GM19023 (cell line): Measurements from ENCODE around the gene MICAL3.
"Not testable (repeated sequence)": the region's sequence is repeated elsewhere in the genome, so short reads cannot be mapped to it uniquely, and the experiment has no call there.

ENCODE experiments used
- ATAC-seq: cut with Tn5 transposase; IDR thresholded peaks from one replicate; pipeline ENCODE4 v1.9.1; 2021; ENCODE audit warnings: mild to moderate bottlenecking, moderate library complexity; ENCODE audit not compliant: unreplicated experiment

MICAL3 gene

DNA sequence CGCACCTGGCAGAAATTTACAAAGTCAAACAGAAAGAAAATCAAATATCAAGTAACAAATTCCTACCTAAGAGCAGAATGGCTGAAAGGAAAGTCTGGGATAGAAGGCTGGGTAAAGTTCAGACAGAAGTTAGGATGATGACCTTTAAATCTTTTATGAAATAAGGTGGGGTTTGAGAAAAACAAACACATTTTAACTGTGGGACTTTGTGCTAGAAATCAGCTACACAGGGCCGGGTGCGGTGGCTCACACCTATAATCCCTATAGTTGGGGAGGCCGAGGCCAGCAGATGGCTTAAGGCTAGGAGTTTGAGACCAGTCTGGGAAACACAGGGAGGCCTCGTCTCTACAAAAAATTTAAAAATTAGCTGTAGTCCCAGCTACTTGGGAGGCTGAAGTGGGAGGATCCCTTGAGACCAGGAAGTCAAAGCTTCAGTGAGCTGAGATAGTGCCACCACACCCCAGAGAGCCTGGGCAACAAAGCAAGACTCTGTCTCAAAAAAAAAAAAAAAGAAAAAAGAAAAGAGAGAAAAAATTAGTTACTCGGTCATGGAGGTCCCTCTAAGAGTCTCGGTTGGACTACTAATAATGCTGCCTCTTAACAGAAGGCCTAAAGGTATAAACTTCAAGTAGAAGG is 130.3 kb downstream of the MICAL3 start:
- no peak for ATAC-seq

DNA sequence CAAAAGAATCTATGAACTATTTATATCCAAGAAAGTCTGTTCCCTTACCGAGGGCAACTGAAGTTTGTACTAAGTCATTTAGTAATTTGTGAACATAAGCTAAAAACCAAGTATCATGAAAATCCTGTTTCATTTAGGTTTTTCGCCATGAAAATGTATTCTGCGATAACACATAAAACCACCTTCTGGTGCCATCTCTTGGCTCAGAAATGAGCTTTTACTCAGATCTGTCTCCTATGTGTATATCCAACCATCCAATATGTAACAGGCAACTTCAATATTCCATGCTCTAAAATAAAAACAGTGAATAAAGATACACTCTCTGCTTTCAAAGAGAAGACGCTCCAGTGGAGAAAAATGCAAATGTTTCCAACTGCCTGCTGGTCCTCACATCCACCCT is 132.0 kb downstream of the MICAL3 start:
- ATAC-seq: no peak

DNA sequence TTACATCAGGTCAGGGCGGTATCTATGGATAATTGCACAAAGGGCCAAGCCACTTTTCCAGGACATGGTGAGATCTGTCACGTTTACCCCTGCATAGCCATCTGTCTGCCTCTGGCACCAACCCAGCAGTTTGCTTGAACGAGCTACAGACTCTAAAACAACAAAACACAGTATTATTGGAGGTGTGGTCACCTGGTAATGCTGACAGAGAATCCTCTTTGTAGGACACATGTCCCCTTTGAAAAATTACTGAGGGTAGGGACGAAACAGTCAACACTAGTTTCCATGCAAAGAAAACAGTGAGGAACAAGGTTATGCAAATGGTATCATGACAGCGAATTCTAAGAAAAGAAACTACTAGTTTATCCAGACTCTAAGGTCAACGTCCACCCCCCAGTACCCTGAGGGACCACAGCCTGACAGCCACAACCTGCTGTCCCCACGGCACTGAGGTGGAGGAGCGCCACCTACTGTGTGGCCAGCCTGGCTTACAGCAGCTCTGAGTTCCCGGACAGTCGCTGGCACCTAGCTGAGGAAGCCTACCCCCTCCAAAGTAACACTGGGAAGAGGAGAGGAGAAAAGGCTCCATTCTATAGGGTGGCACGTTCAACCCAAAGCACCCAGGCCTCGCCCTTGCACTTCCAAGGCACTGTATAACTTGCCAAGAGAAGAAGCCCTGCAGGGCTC is 132.7 kb downstream of the MICAL3 start:
- no peak for ATAC-seq

DNA sequence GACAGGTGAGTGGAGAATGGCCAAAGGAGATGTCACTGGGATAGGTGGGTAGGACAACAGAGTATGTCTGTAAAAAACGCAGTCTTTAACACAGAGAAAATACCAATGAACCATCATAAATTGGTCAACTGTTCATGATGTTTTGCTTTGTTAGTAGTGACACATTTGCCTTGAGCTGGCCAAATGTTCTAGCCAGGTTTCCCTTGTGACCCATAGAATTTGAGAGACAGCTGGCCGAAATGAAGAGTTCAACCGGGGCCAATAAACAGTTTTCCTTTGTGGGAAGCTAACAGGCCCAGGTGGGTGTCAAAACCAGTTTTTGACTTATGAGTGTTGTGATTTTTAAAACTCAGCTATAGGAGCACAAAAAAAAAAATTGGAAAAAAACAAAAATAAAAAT is 133.5 kb downstream of the MICAL3 start:
- ATAC-seq: no peak

DNA sequence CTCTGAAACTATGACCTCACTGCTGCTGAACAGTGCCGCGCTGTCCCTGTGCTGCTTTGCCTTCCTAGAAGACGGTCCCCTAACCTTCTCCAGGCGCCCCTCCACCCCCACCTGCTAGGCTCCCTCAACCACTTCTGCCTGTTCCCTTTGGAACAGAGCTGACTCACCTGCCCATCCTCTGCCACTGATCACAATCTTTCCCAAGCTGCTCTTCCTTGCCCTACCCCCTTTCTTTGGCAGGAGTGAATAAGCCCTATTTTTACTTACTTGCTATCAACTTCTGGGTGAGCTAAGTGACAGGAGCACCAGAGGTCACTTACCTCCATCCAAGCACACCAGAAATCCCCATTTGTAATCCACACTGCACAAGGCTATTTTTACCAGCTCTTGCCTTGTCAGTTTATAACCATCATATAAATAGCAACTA is 134.1 kb downstream of the MICAL3 start:
- ATAC-seq: no peak

DNA sequence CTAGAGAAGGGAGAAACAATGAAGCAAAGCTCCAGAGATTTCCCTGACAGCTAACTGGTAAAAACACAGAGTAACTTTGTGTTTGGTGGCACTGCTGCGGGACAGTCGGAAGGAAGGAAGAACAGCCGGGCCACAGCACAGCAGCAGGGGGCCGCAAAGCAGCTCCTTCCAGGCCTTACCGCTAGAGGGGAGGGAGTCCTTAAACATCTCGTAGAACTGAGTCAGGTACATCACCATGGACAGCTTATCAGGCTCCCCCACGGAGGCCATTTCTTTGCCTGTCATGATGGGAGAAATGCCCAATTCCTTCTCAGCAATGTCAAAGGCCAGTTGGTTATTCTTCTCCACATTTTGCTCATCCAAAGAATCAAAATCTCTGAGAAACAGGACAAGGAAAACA is 135.5 kb downstream of the MICAL3 start:
- ATAC-seq: no peak

DNA sequence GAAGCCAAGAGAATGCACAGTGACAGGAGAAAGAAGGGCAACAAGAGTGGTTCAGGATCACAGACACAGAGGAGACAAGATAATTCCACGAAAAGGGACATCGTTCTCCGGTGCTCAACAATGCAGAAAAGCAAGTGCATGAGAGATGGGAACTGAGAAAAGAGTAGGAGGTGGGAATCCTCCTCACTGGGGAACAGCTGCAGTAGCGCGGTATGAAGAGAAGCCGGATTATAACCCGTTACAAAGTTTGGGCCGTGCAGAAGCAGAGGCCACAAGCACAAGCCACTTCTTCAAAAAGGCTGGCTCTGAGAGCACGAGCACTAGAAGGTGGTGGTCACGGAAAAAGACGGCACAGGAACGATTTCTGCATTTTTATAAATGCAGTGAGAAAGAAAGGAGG is 135.9 kb downstream of the MICAL3 start:
- no peak for ATAC-seq

DNA sequence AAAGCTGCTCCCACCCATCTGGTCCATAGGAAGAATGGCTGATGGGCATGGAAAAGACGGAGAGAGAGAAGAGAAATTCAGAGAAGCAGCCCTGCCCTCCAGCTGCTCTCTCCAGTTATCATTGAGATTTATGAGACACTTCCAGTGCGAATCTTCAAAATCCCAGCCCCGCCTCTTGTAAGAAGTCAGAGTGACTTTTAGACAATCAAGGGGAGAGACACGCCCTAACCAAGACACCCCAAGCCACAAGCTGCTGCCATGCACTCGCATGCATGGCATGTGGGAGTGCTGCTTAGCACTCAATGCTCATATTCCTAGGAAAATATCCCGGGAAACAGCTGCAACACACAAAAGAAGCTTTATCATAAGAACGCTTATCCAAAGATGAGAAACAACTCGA is 139.5 kb downstream of the MICAL3 start:
- ATAC-seq: no peak

DNA sequence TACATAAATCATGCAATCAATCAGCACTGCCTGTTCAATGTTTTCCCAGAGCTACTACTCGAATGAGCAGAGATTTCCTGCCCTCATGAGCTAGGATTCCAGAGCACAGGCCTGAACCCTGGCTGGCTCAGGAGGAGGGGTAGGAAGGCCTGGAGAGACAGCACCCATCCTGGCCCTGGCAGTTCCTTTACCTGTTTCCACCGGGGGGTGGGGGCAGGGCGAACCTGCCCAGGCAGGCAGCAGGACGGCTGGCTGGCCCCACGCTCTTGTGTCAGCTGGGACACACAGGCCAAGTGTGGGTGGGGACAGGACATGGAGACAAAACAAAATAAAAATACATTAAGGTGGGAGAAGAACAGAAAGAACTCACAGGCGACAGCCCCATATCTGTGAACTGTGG is 140.3 kb downstream of the MICAL3 start:
- no peak for ATAC-seq

DNA sequence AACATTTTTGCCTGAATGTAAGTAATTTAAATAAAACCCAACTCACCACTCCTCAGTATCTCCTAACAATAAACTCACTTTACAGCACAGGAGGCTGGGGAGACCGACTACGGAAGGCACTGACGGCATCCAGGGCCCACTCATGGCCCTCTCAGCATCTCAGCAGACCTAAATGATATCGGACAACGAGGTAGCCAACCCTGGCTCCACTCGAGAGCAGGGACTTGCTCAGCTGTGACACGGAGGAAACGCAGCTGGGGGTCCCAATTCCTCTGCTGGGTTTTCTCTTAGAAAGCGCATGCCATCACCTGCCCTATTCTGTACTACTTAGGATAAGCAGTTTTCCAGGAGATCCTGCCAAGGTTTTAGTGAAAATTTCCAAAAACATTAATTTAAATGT is 141.0 kb downstream of the MICAL3 start:
- ATAC-seq: no peak

DNA sequence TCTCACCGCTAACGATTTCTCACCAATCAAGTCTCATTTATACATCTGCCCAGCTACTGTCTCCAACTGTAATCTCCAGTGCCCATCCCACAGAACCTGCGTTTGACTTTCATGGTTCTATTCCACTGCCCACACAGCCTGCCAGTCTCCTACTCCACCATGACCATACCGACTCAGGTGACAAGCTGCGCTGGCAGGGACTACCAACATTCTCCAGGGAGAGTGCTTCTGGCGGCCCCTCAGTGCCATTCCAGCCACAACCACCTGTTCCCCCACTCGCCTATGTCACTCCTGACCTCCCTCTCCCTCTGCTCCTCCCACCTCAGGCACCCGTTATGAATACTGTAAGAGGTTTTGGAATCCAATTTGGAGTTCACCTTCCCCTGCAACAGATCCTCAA is 141.6 kb downstream of the MICAL3 start:
- ATAC-seq: no peak

DNA sequence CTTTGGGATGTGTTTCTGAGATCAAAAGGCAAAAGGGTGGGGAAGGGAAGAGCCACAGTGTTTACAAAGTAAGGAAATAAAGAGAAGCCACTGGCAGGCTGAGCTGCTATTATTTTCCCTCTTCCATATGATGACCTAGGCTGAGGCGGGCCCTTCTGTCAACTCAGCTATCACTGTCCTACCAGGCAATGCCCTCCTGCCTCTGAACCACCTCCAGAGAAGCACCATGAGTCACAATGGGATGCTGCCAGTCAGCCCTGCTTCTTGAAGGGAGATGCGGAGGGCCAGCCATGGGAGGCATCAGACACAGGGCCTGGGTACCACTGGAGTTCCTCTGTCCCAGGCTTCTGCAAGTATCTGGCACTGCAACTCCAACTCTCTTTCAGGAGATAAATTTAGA is 142.2 kb downstream of the MICAL3 start:
- no peak for ATAC-seq

DNA sequence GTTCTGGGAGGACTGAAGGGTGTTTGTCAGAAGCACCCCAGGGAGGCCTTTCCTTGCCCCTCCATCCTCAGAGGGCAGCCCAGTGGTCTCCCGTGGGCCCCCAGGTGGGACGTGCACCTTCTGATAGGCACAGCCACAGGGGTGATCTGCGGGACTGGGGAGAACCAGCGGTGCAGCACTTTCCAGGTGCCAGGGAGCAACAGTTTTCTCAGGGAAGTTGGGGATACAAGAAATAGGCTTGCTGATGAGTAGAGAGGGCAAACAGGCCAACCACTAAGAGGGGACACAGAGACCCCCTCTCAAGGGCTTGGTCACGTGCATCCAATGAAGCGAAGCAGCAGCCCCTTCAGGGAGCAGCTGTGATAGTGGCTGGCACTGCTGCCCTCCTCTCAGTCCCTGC is 143.0 kb downstream of the MICAL3 start:
- ATAC-seq: no peak

DNA sequence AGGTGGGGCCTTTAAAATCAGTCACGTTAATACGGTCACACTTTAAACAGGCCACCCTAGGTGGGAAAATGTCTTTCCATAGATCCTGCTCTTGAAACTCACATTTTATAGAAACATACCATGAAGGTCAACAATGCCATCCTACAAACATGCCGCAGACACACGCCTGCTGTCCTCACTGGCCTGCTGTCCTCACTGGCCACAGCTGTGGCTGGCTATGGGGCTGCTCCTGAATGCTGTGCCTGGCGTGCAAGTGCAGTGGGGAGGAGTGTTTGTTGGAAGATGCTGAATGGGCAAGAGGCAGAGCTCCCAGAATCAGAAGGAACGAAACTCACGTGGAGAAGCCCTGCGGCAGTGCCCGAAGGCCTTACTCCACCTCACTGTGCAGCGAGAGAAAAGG is 143.9 kb downstream of the MICAL3 start:
- no peak for ATAC-seq

DNA sequence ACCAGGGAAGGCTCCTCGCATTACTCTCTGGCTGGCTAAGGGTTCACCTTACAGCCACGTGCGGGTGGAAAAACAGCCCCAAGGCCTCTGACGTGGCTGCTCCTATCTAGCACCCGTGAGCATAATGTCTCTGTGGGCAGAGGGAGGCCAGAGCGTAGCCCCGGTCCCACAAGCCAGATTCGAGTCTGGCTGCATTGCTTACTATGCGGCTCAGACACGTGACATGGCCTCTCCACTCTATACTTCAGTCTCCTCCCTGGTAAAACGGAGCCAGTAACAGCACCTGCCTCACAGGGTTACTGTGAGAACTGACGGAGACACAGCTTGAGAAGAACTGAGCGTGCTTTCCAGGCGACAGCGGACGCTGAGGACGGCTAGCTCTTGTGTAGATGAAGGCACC is 144.3 kb downstream of the MICAL3 start:
- no peak for ATAC-seq

DNA sequence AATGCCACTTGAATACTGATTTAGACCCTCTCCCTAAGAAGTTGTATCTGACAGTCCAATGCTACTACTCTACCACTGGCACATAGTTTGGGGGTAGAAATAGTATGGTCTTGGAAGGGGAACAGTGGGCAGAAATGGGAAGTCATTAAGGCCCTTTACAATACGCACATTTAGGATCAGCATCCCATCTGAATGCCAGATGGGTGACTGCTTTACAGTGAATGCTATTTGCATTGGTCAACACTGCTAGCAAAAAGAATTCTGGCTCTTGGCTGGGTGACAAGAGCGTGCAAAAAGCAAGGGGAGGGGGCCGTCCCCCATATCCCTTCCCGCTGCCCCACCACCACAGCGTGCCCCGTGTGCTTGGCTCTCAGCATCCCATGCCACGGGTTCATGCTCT is 145.4 kb downstream of the MICAL3 start:
- no peak for ATAC-seq

DNA sequence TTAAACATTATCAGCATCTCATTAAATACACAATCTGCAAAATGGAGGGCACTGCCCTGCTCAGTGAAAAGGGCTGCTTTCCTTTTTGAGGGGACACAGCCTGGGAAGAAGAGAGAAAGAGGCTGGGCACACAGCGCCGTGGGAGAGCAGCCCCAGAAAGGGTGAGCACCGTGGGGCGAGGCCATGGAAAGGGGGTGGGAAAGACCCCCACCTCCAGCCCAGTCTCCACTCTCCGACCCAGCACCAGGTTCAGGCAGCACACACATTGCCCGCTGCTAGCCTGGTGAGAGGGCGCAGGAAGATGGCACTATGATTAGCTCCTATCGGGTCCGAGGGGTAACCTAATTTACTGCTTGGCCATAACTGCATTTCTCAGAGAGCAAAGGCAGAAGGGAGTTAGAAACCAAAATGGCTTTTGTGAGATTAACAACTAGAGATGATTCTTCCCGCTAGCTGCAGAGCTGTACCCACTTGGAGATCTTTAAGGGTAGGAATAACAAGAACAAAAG is 146.1 kb downstream of the MICAL3 start:
- ATAC-seq: no peak

DNA sequence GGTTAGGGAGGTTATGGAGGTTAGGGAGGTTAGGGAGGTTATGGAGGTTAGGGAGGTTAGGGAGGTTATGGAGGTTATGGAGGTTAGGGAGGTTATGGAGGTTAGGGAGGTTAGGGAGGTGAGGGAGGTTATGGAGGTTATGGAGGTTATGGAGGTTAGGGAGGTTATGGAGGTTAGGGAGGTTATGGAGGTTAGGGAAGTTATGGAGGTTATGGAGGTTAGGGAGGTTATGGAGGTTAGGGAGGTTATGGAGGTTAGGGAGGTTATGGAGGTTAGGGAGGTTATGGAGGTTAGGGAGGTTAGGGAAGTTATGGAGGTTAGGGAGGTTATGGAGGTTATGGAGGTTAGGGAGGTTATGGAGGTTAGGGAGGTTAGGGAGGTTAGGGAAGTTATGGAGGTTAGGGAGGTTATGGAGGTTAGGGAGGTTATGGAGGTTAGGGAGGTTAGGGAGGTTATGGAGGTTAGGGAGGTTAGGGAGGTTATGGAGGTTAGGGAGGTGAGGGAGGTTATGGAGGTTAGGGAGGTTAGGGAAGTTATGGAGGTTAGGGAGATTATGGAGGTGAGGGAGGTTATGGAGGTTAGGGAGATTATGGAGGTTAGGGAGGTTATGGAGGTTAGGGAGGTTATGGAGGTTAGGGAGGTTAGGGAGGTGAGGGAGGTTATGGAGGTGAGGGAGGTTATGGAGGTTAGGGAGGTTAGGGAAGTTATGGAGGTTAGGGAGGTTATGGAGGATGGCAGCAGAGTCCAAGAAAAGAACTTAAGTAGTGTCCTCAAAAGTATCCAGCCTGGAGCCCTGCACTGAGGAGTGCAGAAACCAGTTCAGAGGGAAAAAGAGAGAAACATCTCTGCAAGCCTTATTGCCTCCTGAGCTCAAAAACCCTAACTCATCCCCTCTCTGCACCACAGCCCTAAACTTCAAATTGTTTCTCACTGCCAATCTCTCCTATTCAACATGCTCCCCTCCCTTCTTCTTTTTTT is 147.2 kb downstream of the MICAL3 start:
- not testable (repeated sequence) for ATAC-seq

DNA sequence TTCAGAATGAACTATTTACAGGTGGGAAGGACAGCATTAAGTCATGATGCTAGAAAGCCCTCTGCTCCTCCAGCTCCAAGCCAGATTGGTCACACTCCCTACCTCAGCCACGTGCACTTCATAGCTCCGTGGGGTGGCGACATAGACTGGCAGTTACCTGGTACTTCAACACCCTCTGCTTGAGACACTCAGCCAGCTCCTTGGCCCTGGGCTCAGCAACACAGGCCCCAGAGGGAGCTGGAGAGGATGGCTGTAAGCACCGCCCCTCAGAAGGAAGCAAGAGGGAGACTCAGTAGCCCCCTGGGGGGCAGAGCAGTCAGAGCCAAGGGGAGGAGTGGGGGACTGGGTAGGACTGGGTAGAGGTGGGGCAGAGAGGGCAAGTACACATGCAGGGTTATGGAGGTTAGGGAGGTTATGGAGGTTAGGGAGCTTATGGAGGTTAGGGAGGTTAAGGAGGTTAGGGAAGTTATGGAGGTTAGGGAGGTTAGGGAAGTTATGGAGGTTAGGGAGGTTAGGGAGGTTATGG is 148.0 kb downstream of the MICAL3 start:
- ATAC-seq: no peak

DNA sequence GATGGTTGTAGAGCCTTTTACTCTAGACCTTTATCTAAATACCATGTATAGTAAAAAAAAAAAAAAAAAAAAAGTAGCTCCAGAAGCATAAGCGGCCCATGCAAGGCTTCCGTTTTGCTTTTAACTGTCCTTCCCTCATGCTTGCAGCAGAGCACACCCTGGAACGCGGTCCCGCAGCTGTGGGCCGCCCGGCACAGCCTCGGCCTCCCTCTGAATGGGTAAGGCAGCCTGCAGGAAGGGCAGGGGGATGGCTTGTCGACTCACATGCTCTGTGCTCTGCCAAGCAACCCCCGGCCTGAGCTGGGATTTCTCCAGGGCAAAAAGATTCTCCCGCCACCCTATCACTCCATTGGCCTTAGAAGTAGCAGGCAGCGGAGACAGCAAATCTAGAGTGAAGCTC is 148.7 kb downstream of the MICAL3 start:
- no peak for ATAC-seq

DNA sequence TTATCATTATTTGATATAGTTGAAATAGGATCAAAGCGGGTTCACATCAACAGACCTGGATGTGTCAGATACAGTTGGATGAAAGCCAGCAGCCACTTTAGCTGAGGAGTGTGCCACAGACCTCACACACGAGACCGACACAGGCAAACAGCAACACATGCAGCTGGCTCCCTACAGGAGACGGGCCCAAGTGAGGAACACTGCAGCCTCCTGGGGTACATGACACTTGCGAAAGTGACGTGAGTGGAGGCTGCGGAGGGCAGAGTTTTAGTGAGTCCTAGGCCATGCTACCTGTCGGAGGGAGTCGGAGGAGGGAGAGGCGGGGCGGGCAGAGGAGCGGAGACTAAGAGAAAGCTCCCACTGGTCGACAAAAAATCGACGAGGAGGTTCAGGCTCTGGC is 149.2 kb downstream of the MICAL3 start:
- ATAC-seq: no peak
